GM21528 (cell line): ENCODE results near the gene LRP1B.

Experiments
- ATAC-seq: cut with Tn5 transposase; IDR thresholded peaks from one replicate; pipeline ENCODE4 v1.9.1; 2021; ENCODE audit warnings: mild to moderate bottlenecking, moderate library complexity; ENCODE audit not compliant: unreplicated experiment, low FRiP score

LRP1B gene

GRCh38 chr2:141796449-141796848, 334.4 kb downstream of the LRP1B start:
- ATAC-seq = no peak

GRCh38 chr2:141791521-141791920, 339.3 kb downstream of the LRP1B start:
- no peak for ATAC-seq

- ATAC-seq = no peak
These were observed 348.2 kb downstream of the LRP1B start for GRCh38 chr2:141782574-141782973.

GRCh38 chr2:141778315-141778835, 352.4 kb downstream of the LRP1B start:
- no peak for ATAC-seq

GRCh38 chr2:141770530-141770929, 360.3 kb downstream of the LRP1B start:
- ATAC-seq = no peak

- ATAC-seq = no peak
These were observed 363.1 kb downstream of the LRP1B start for GRCh38 chr2:141767691-141768090.

GRCh38 chr2:141767051-141767450, 363.8 kb downstream of the LRP1B start:
- ATAC-seq = no peak

GRCh38 chr2:141766225-141766624, 364.6 kb downstream of the LRP1B start:
- no peak for ATAC-seq

GRCh38 chr2:141748616-141749015, 382.2 kb downstream of the LRP1B start:
- ATAC-seq = no peak

- ATAC-seq = no peak
These were observed 389.2 kb downstream of the LRP1B start for GRCh38 chr2:141741652-141742051.

GRCh38 chr2:141737492-141738255, 393.1 kb downstream of the LRP1B start:
- ATAC-seq = no peak

- no peak for ATAC-seq
These were observed 394.4 kb downstream of the LRP1B start for GRCh38 chr2:141736466-141736865.

- no peak for ATAC-seq
These were observed 401.9 kb downstream of the LRP1B start for GRCh38 chr2:141728886-141729285.

- no peak for ATAC-seq
These were observed 402.7 kb downstream of the LRP1B start for GRCh38 chr2:141728142-141728541.

- ATAC-seq = no peak
These were observed 406.4 kb downstream of the LRP1B start for GRCh38 chr2:141724426-141724825.

- ATAC-seq = no peak
These were observed 407.0 kb downstream of the LRP1B start for GRCh38 chr2:141723814-141724213.

- ATAC-seq = no peak
These were observed 410.3 kb downstream of the LRP1B start for GRCh38 chr2:141720476-141720875.

GRCh38 chr2:141714496-141714895, 416.3 kb downstream of the LRP1B start:
- no peak for ATAC-seq

GRCh38 chr2:141711627-141712026, 419.2 kb downstream of the LRP1B start:
- no peak for ATAC-seq

- ATAC-seq = no peak
These were observed 420.1 kb downstream of the LRP1B start for GRCh38 chr2:141710589-141711239.

GRCh38 chr2:141709756-141710155, 421.1 kb downstream of the LRP1B start:
- no peak for ATAC-seq

GRCh38 chr2:141707486-141707885, 423.3 kb downstream of the LRP1B start:
- ATAC-seq = no peak
